K562 (cell line): ENCODE results near the gene BLOC1S4. TPM values are rescaled to one million over a fixed set of nuclear protein-coding genes. Genes with fewer than 3 reads are reported as not detected.

Experiments used
- ARID3B ChIP-seq: fragments of 250-450 bp; sonication (Bioruptor Pico); IDR thresholded peaks from 2 replicates; pipeline ENCODE4 v1.4.0; 2020; ENCODE audit warnings: borderline replicate concordance
- BHLHE40 ChIP-seq: IDR thresholded peaks from 2 replicates; pipeline ENCODE4 v1.6.1; 2011; ENCODE audit warnings: low read length, improper control_type of control experiment
- ETS2 ChIP-seq: IDR thresholded peaks from 2 replicates; pipeline ENCODE4 v1.6.1; 2016; ENCODE audit warnings: borderline replicate concordance, missing genetic modification characterization, mild to moderate bottlenecking, moderate library complexity, missing compliant biosample characterization; ENCODE audit not compliant: poor library complexity, severe bottlenecking
- ETV6 ChIP-seq, 3 experiments: fragments of 150-350 bp in 1 of 3; sonication (generic) in 1 of 3; formaldehyde crosslinking in 1 of 3; IDR thresholded peaks; 2 replicates each; pipeline versions ENCODE4 v1.6.1 to v1.8.0; 2014 to 2022; ENCODE audit warnings: borderline replicate concordance in 2 of 3, low read depth in 2 of 3, antibody characterized with exemption in 1 of 3, low read length in 1 of 3, mild to moderate bottlenecking in 1 of 3, missing genetic modification reagents in 1 of 3
- IRF1 ChIP-seq: sonication (generic); formaldehyde crosslinking; IDR thresholded peaks from 2 replicates; pipeline ENCODE4 v1.8.0; 2022; ENCODE audit warnings: missing genetic modification reagents, mild to moderate bottlenecking, borderline replicate concordance
- MXD1 ChIP-seq: fragments of 250-450 bp; sonication (Bioruptor Pico); IDR thresholded peaks from 2 replicates; pipeline ENCODE4 v1.8.0; 2021; ENCODE audit warnings: borderline replicate concordance, mild to moderate bottlenecking, moderate library complexity; ENCODE audit not compliant: poor library complexity, severe bottlenecking
- MYNN ChIP-seq, 2 experiments: sonication (generic); formaldehyde crosslinking in 1 of 2; IDR thresholded peaks; 2 replicates each; pipeline versions ENCODE4 v1.5.0 to v1.6.1; 2016 to 2020; ENCODE audit warnings: antibody characterized with exemption in 1 of 2, missing genetic modification reagents in 1 of 2
- NR4A1 ChIP-seq, 2 experiments: fragments of 250-450 bp in 1 of 2; fragments of 450-650 bp in 1 of 2; sonication (Bioruptor Pico) in 1 of 2; IDR thresholded peaks; 2 replicates each; pipeline versions ENCODE4 v1.4.0 to v1.6.1; 2016 to 2020; ENCODE audit warnings: mild to moderate bottlenecking in 2 of 2, missing compliant biosample characterization in 1 of 2, missing genetic modification characterization in 1 of 2, moderate library complexity in 1 of 2
- PHF8 ChIP-seq: fragments of 200-600 bp; sonication (generic); IDR thresholded peaks from 2 replicates; pipeline ENCODE4 v1.6.1; 2012; ENCODE audit warnings: mixed run types, mild to moderate bottlenecking, inconsistent platforms, low read length, moderate library complexity, borderline replicate concordance
- POLR2H ChIP-seq: IDR thresholded peaks from 2 replicates; pipeline ENCODE4 v1.6.1; 2016; ENCODE audit warnings: missing genetic modification characterization, low read depth, mild to moderate bottlenecking, control low read depth, missing compliant biosample characterization, moderate library complexity
- RBM17 ChIP-seq: fragments of 200-400 bp; formaldehyde crosslinking; IDR thresholded peaks from 2 replicates; pipeline ENCODE4 v1.6.1; 2017; ENCODE audit warnings: low read depth, mild to moderate bottlenecking, low read length, borderline replicate concordance
- SIN3B ChIP-seq: fragments of 450-650 bp; IDR thresholded peaks from 2 replicates; pipeline ENCODE4 v1.6.1; 2017; ENCODE audit warnings: low read depth, mild to moderate bottlenecking, moderate library complexity
- SLC30A9 ChIP-seq: fragments of 250-450 bp; sonication (Bioruptor Pico); IDR thresholded peaks from 2 replicates; pipeline ENCODE4 v1.8.0; 2022; ENCODE audit warnings: mild to moderate bottlenecking, moderate library complexity
- ZNF140 ChIP-seq: fragments of 250-450 bp; sonication (Bioruptor Pico); IDR thresholded peaks from 2 replicates; pipeline ENCODE4 v1.8.0; 2021; ENCODE audit warnings: moderate library complexity, mild to moderate bottlenecking, inconsistent platforms
- ZNF253 ChIP-seq: fragments of 250-450 bp; sonication (Bioruptor Pico); conservative IDR thresholded peaks from 2 replicates; pipeline ENCODE4 v1.6.1; 2021; ENCODE audit warnings: mild to moderate bottlenecking
- polyA plus RNA-seq, 8 experiments: library from polyadenylated mRNA; depleted of rRNA in 4 of 8; stranded (reverse) in 5 of 8; unstranded in 3 of 8; fragments of >200 nt; fragmentation: Nextera tagmentation in 2 of 8; fragmentation: Illumina TruSeq in 1 of 8; extraction: Ambion mirVana in 2 of 8; extraction: Trizol in 1 of 8; gene quantifications; 2 replicates each; pipeline versions ENCODE4 v1.2.1 to v1.2.3, GENCODE V29; 2011 to 2014; ENCODE audit warnings: inconsistent platforms in 1 of 8, missing spikeins in 1 of 8
- total RNA-seq, 7 experiments: library from RNA; depleted of rRNA in 6 of 7; stranded (reverse); fragments of >200 nt in 6 of 7; fragmentation: Illumina TruSeq in 2 of 7; extraction: Trizol in 2 of 7; gene quantifications; 2 replicates each; pipeline versions ENCODE4 v1.2.1 to v1.2.3, GENCODE V29; 2011 to 2021; ENCODE audit warnings: low replicate concordance in 1 of 7
- TF ChIP-seq, protein P1 (sequence below): fragments of 450-650 bp; IDR thresholded peaks from 2 replicates; pipeline ENCODE4 v1.6.1; 2016; ENCODE audit warnings: antibody characterized with exemption
- TF ChIP-seq, protein P2 (sequence below): fragments of 450-650 bp; IDR thresholded peaks from 2 replicates; pipeline ENCODE4 v1.6.1; 2017; ENCODE audit warnings: antibody characterized with exemption

BLOC1S4 gene
- total and polyA plus RNA-seq, 9 of the 15 experiments (the other 6 are each of a cell fraction or from before 2014, with no cell fraction given) = 3.1 to 31.6 (median 11.2) TPM

GRCh38 chr4:6732441-6733357 is 16.7 kb downstream of the BLOC1S4 start (continued):
- TF ChIP-seq, protein P1, sequence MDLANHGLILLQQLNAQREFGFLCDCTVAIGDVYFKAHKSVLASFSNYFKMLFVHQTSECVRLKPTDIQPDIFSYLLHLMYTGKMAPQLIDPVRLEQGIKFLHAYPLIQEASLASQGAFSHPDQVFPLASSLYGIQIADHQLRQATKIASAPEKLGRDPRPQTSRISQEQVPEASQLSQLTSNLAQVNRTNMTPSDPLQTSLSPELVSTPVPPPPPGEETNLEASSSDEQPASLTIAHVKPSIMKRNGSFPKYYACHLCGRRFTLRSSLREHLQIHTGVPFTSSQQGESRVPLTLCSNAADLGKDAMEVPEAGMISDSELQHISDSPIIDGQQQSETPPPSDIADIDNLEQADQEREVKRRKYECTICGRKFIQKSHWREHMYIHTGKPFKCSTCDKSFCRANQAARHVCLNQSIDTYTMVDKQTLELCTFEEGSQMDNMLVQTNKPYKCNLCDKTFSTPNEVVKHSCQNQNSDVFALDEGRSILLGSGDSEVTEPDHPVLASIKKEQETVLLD = no peak
- TF ChIP-seq ETS2 (tag) (no peak), RBM17 (no peak), NR4A1 (CRISPR knock-in tag; IDR thresholded peaks at IDR 0.05) (no peak), NR4A1 (tag; IDR thresholded peaks at IDR 0.05) (peak; percentile 88), MYNN (IDR thresholded peaks at IDR 0.05) (peak; percentile 88), MYNN (CRISPR knock-in tag; IDR thresholded peaks at IDR 0.05) (no peak), SLC30A9 (CRISPR knock-in tag) (no peak), IRF1 (CRISPR knock-in tag) (no peak), ZNF140 (no peak), ZNF253 (no peak), SIN3B (no peak), ETV6 (IDR thresholded peaks at IDR 0.05; ENCODE audit: borderline replicate concordance in 1 of 2, low read depth in 2 of 2, low read length in 1 of 2) (no peak), ETV6 (CRISPR knock-in tag; IDR thresholded peaks at IDR 0.05; ENCODE audit: borderline replicate concordance) (no peak), MXD1 (no peak), POLR2H (tag) (no peak; the same call in 1 of the 2 replicates), PHF8 (peak; percentile 48; the same call in 1 of the 2 replicates), BHLHE40 (no peak), ARID3B (CRISPR knock-in tag) (no peak)
- TF ChIP-seq, protein P2, sequence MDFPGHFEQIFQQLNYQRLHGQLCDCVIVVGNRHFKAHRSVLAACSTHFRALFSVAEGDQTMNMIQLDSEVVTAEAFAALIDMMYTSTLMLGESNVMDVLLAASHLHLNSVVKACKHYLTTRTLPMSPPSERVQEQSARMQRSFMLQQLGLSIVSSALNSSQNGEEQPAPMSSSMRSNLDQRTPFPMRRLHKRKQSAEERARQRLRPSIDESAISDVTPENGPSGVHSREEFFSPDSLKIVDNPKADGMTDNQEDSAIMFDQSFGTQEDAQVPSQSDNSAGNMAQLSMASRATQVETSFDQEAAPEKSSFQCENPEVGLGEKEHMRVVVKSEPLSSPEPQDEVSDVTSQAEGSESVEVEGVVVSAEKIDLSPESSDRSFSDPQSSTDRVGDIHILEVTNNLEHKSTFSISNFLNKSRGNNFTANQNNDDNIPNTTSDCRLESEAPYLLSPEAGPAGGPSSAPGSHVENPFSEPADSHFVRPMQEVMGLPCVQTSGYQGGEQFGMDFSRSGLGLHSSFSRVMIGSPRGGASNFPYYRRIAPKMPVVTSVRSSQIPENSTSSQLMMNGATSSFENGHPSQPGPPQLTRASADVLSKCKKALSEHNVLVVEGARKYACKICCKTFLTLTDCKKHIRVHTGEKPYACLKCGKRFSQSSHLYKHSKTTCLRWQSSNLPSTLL = no peak
